ENCODE measurements around the gene SPHK1.

Gene SPHK1

DNA sequence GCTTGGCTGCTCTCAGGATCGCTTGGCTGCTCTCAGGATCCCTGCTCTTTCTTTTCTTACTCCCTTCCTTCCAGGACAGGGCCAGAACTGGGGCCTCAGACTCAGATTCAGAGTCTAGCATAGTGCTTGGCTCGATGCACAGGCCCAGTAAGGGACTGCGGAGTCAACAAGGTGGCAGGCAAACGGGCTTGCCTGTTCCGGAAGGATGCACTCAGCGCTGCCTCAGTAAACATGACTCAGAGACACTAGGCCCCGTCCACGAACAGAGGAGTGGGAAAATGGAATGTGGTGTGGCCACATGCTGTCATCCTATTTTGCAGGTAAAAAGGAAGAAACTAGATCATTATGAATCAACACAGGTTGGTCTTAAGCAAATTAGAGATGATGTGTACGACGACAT lies 9.8 kb downstream of the SPHK1 start:
- POLR2A ChIA-PET = no interaction called here
- H3K4me3 ChIP-seq (ENCODE audit: low read depth, low read length) = no peak overlapping the region
- TF ChIP-seq CTCF (IDR thresholded peaks at IDR 0.05; ENCODE audit: insufficient read depth, low read length, missing control alignments) = no peak
- CTCF ChIA-PET = interaction anchor here (0.6 to 32.3 kb wide), 5 partner anchors 1 to 114 kb away, joined by 3 to 851 read pairs (median 578); partner anchors contain the start of genes QRICH2 and SPHK1
- DNase-seq (ENCODE audit: low read depth, low spot score) = no peak

- no peak for TF ChIP-seq CTCF (IDR thresholded peaks at IDR 0.05; ENCODE audit: insufficient read depth, low read length, missing control alignments)
- no peak overlapping the region for H3K4me3 ChIP-seq (ENCODE audit: low read depth, low read length)
- ChIA-PET CTCF (interaction anchor here (1.1 to 32.3 kb wide), 9 partner anchors 3 to 117 kb away, joined by 3 to 851 read pairs (median 19); partner anchors contain the start of genes QRICH2, SPHK1 and UBE2O), POLR2A (no interaction called here)
- no peak for DNase-seq (ENCODE audit: low read depth, low spot score)
Measured at GRCh38 chr17:76395980-76396379, 11.6 kb downstream of the SPHK1 start.

DNA sequence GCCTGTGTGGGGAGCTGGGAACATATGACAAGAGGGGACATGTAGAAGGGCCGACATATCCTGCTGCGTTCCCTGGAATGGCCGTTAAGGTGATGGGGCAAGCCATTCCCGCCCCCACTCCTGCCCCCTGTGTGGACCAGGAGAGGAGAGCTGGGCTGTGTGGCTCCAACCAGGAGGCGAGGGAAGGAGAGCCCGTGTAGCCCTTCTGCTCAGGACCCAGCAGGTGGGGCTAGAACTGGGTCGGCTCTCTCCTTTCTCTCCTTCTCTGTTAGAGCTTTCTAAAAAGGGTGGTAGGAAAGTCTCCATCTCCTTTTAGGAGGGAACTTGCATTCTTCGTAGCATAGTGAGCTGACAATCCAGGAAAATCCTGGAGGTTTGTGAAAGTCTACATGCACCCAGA lies 12.8 kb downstream of the SPHK1 start:
- TF ChIP-seq CTCF (IDR thresholded peaks at IDR 0.05; ENCODE audit: insufficient read depth, low read length, missing control alignments) = no peak
- no peak overlapping the region for H3K4me3 ChIP-seq (ENCODE audit: low read depth, low read length)
- ChIA-PET CTCF (interaction anchor here (0.9 to 32.3 kb wide), 31 partner anchors 4 to 383 kb away, joined by 3 to 851 read pairs (median 9); partner anchors contain the start of genes PRPSAP1, QRICH2, RHBDF2 and SPHK1), POLR2A (interaction anchor here (1.8 kb wide), 1 partner anchor 11 kb away, joined by 8 read pairs; no protein-coding TSS in a partner anchor)
- no peak for DNase-seq (ENCODE audit: low read depth, low spot score)

- ChIA-PET CTCF (interaction anchor here (0.6 to 32.3 kb wide), 45 partner anchors 5 to 384 kb away, joined by 3 to 851 read pairs (median 7); partner anchors contain the start of genes AANAT, PRPSAP1, QRICH2 and RHBDF2), POLR2A (interaction anchor here (0.6 to 1.8 kb wide), 3 partner anchors 12 to 94 kb away, joined by 3 to 8 read pairs (median 3); no protein-coding TSS in a partner anchor)
- no peak for DNase-seq (ENCODE audit: low read depth, low spot score)
- no peak overlapping the region for H3K4me3 ChIP-seq (ENCODE audit: low read depth, low read length)
- TF ChIP-seq CTCF (IDR thresholded peaks at IDR 0.05; ENCODE audit: insufficient read depth, low read length, missing control alignments) = peak; percentile 93
Measured at GRCh38 chr17:76397687-76398522, 13.5 kb downstream of the SPHK1 start.

DNA sequence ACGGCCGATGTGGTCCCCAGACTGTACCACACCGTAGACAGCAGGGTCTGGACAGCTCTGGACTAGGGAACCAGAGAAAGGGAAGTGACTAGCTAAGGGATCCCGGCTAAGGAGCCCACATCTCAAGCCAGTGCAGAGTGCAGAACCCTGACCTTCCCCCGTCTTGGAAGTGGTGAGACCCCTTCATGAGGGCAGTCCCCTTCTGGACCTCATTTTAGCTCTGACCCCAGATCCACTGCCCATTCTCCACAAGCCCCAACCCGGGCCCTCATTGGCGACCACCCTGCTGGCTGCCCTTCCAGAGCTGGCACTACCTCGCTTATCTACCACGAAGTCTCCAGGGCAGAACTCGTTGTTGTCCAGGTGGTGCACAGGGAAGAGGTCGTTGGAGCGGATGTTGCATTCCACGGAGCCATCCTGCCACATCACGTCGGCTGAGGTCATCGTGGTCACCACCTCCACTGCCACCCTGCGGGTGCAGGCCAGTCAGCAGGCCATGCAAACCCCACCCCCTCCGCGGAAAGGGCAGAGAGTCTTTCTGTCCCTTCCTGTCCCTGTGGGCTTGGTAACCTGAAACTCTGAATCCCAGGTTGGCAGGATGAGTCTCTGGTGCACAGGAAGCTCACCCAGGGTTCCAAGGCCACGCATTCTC lies 14.2 kb downstream of the SPHK1 start:
- H3K4me3 ChIP-seq (ENCODE audit: low read depth, low read length) = no peak overlapping the region
- no peak for TF ChIP-seq CTCF (IDR thresholded peaks at IDR 0.05; ENCODE audit: insufficient read depth, low read length, missing control alignments)
- no peak for DNase-seq (ENCODE audit: low read depth, low spot score)
- ChIA-PET CTCF (interaction anchor here (0.6 to 32.3 kb wide), 38 partner anchors 6 to 385 kb away, joined by 3 to 851 read pairs (median 9); partner anchors contain the start of genes AANAT, PRPSAP1, QRICH2 and RHBDF2), POLR2A (interaction anchor here (0.6 to 1.8 kb wide), 3 partner anchors 13 to 95 kb away, joined by 3 to 8 read pairs (median 3); no protein-coding TSS in a partner anchor)

All from AG04449 (cell line).